ENCODE data around the gene MYOM1.
"Not testable (repeated sequence)": the region's sequence is repeated elsewhere in the genome, so short reads cannot be mapped to it uniquely, and the experiment has no call there.

The MYOM1 gene

GRCh38 chr18:3054214-3054613 is 165.6 kb downstream of the MYOM1 start:
- Mint-ChIP-seq H3K27ac (no peak overlapping the region), H3K36me3 (ENCODE audit: low read depth) (peaks cover 17% of the 10 kb centered on the region), H3K4me3 (no peak overlapping the region), H3K4me1 (ENCODE audit: low read depth) (peaks cover 33% of the 10 kb centered on the region), H3K27me3 (ENCODE audit: low read depth) (no peaks in the 10 kb centered on the region), H3K9me3 (peaks cover 17% of the 10 kb centered on the region)
- no peak for DNase-seq (ENCODE audit: low spot score)

GRCh38 chr18:3053081-3053480 is 166.7 kb downstream of the MYOM1 start:
- Mint-ChIP-seq H3K36me3 (ENCODE audit: low read depth) (peaks cover 15% of the 10 kb centered on the region), H3K27ac (no peak overlapping the region), H3K4me1 (ENCODE audit: low read depth) (peaks cover 27% of the 10 kb centered on the region), H3K4me3 (no peak overlapping the region), H3K9me3 (peaks cover 17% of the 10 kb centered on the region), H3K27me3 (ENCODE audit: low read depth) (no peaks in the 10 kb centered on the region)
- no peak for DNase-seq (ENCODE audit: low spot score)

GRCh38 chr18:3052411-3052758 is 167.4 kb downstream of the MYOM1 start:
- H3K36me3 Mint-ChIP-seq (ENCODE audit: low read depth), result peaks cover 15% of the 10 kb centered on the region
- peaks cover 22% of the 10 kb centered on the region for H3K4me1 Mint-ChIP-seq (ENCODE audit: low read depth)
- DNase-seq (ENCODE audit: low spot score), result no peak
- H3K9me3 Mint-ChIP-seq, result peaks cover 17% of the 10 kb centered on the region
- peak overlapping the region; percentile 37 for H3K27ac Mint-ChIP-seq
- H3K27me3 Mint-ChIP-seq (ENCODE audit: low read depth), result no peaks in the 10 kb centered on the region
- H3K4me3 Mint-ChIP-seq, result no peak overlapping the region

- no peak for DNase-seq (ENCODE audit: low spot score)
- Mint-ChIP-seq H3K9me3 (peaks cover 17% of the 10 kb centered on the region), H3K36me3 (ENCODE audit: low read depth) (peaks cover 15% of the 10 kb centered on the region), H3K27me3 (ENCODE audit: low read depth) (no peaks in the 10 kb centered on the region), H3K4me1 (ENCODE audit: low read depth) (peaks cover 19% of the 10 kb centered on the region), H3K27ac (peak overlapping the region; percentile 37), H3K4me3 (no peak overlapping the region)
These were observed 167.9 kb downstream of the MYOM1 start for GRCh38 chr18:3051718-3052410.

GRCh38 chr18:3049897-3050454 is 169.8 kb downstream of the MYOM1 start:
- H3K4me1 Mint-ChIP-seq (ENCODE audit: low read depth), result peaks cover 26% of the 10 kb centered on the region

GRCh38 chr18:3048820-3049349 is 170.9 kb downstream of the MYOM1 start:
- Mint-ChIP-seq H3K36me3 (ENCODE audit: low read depth) (peaks cover 12% of the 10 kb centered on the region), H3K9me3 (peaks cover 11% of the 10 kb centered on the region), H3K27me3 (ENCODE audit: low read depth) (no peaks in the 10 kb centered on the region), H3K4me1 (ENCODE audit: low read depth) (peaks cover 29% of the 10 kb centered on the region), H3K4me3 (no peak overlapping the region), H3K27ac (no peak overlapping the region)
- no peak for DNase-seq (ENCODE audit: low spot score)

More at GRCh38 chr18:3049897-3050454, 169.8 kb downstream of the MYOM1 start:
- Mint-ChIP-seq H3K9me3 (peaks cover 17% of the 10 kb centered on the region), H3K36me3 (ENCODE audit: low read depth) (peaks cover 15% of the 10 kb centered on the region)
- not testable (repeated sequence) for H3K27ac Mint-ChIP-seq; DNase-seq (ENCODE audit: low spot score); H3K4me3 Mint-ChIP-seq; H3K27me3 Mint-ChIP-seq (ENCODE audit: low read depth)

GRCh38 chr18:3048121-3048520 is 171.6 kb downstream of the MYOM1 start:
- peak overlapping the region; percentile 52 for H3K27ac Mint-ChIP-seq

GRCh38 chr18:3046216-3046808 is 173.5 kb downstream of the MYOM1 start:
- H3K4me3 Mint-ChIP-seq, result no peak overlapping the region
- no peaks in the 10 kb centered on the region for H3K27me3 Mint-ChIP-seq (ENCODE audit: low read depth)
- DNase-seq (ENCODE audit: low spot score), result peak; percentile 51
- no peaks in the 10 kb centered on the region for H3K9me3 Mint-ChIP-seq
- H3K27ac Mint-ChIP-seq, result peak overlapping the region; percentile 63
- no peaks in the 10 kb centered on the region for H3K36me3 Mint-ChIP-seq (ENCODE audit: low read depth)
- peaks cover 25% of the 10 kb centered on the region for H3K4me1 Mint-ChIP-seq (ENCODE audit: low read depth)

More at GRCh38 chr18:3048121-3048520, 171.6 kb downstream of the MYOM1 start:
- peaks cover 6% of the 10 kb centered on the region for H3K36me3 Mint-ChIP-seq (ENCODE audit: low read depth)
- H3K9me3 Mint-ChIP-seq, result peaks cover 5% of the 10 kb centered on the region
- H3K4me1 Mint-ChIP-seq (ENCODE audit: low read depth), result peaks cover 27% of the 10 kb centered on the region
- no peaks in the 10 kb centered on the region for H3K27me3 Mint-ChIP-seq (ENCODE audit: low read depth)
- H3K4me3 Mint-ChIP-seq, result no peak overlapping the region
- DNase-seq (ENCODE audit: low spot score), result no peak

- Mint-ChIP-seq H3K4me3 (no peak overlapping the region), H3K36me3 (ENCODE audit: low read depth) (no peaks in the 10 kb centered on the region), H3K4me1 (ENCODE audit: low read depth) (peaks cover 26% of the 10 kb centered on the region), H3K27ac (no peak overlapping the region), H3K27me3 (ENCODE audit: low read depth) (no peaks in the 10 kb centered on the region), H3K9me3 (no peaks in the 10 kb centered on the region)
- no peak for DNase-seq (ENCODE audit: low spot score)
These were observed 174.7 kb downstream of the MYOM1 start for GRCh38 chr18:3044931-3045698.

- Mint-ChIP-seq H3K4me1 (ENCODE audit: low read depth) (peaks cover 34% of the 10 kb centered on the region), H3K36me3 (ENCODE audit: low read depth) (no peaks in the 10 kb centered on the region), H3K4me3 (no peak overlapping the region), H3K27me3 (ENCODE audit: low read depth) (no peaks in the 10 kb centered on the region), H3K9me3 (no peaks in the 10 kb centered on the region), H3K27ac (no peak overlapping the region)
- DNase-seq (ENCODE audit: low spot score), result no peak
These were observed 177.4 kb downstream of the MYOM1 start for GRCh38 chr18:3042379-3042778.

GRCh38 chr18:3041843-3042242 is 177.9 kb downstream of the MYOM1 start:
- Mint-ChIP-seq H3K9me3 (no peaks in the 10 kb centered on the region), H3K27ac (no peak overlapping the region), H3K4me3 (no peak overlapping the region), H3K27me3 (ENCODE audit: low read depth) (no peaks in the 10 kb centered on the region), H3K36me3 (ENCODE audit: low read depth) (no peaks in the 10 kb centered on the region), H3K4me1 (ENCODE audit: low read depth) (peaks cover 34% of the 10 kb centered on the region)
- DNase-seq (ENCODE audit: low spot score), result no peak

- no peak overlapping the region for H3K27ac Mint-ChIP-seq
- H3K4me1 Mint-ChIP-seq (ENCODE audit: low read depth), result peaks cover 30% of the 10 kb centered on the region
- H3K9me3 Mint-ChIP-seq, result no peaks in the 10 kb centered on the region
- no peaks in the 10 kb centered on the region for H3K27me3 Mint-ChIP-seq (ENCODE audit: low read depth)
- DNase-seq (ENCODE audit: low spot score), result no peak
- H3K36me3 Mint-ChIP-seq (ENCODE audit: low read depth), result no peaks in the 10 kb centered on the region
- H3K4me3 Mint-ChIP-seq, result no peak overlapping the region
These were observed 178.9 kb downstream of the MYOM1 start for GRCh38 chr18:3040881-3041280.

GRCh38 chr18:3040173-3040572 is 179.6 kb downstream of the MYOM1 start:
- DNase-seq (ENCODE audit: low spot score), result no peak
- Mint-ChIP-seq H3K27me3 (ENCODE audit: low read depth) (no peaks in the 10 kb centered on the region), H3K4me1 (ENCODE audit: low read depth) (peaks cover 29% of the 10 kb centered on the region), H3K36me3 (ENCODE audit: low read depth) (no peaks in the 10 kb centered on the region), H3K9me3 (no peaks in the 10 kb centered on the region), H3K4me3 (no peak overlapping the region), H3K27ac (no peak overlapping the region)
